HG03139 (cell line): ENCODE data around the gene NF1.
"Not testable (repeated sequence)": the region's sequence is repeated elsewhere in the genome, so short reads cannot be mapped to it uniquely, and the experiment has no call there.

Experiments used
- ATAC-seq: cut with Tn5 transposase; IDR thresholded peaks from one replicate; pipeline ENCODE4 v1.9.1; 2021; ENCODE audit not compliant: unreplicated experiment

Gene NF1

GRCh38 chr17:31293581-31293980 lies 198.8 kb downstream of the NF1 start:
- no peak for ATAC-seq

- no peak for ATAC-seq
Measured at GRCh38 chr17:31294231-31294630, 199.5 kb downstream of the NF1 start.

GRCh38 chr17:31294820-31295488 lies 200.2 kb downstream of the NF1 start:
- ATAC-seq: no peak

GRCh38 chr17:31295489-31295871 lies 200.7 kb downstream of the NF1 start:
- no peak for ATAC-seq

- ATAC-seq: no peak
Measured at GRCh38 chr17:31296142-31296541, 201.4 kb downstream of the NF1 start.

- ATAC-seq: no peak
Measured at GRCh38 chr17:31297090-31297489, 202.3 kb downstream of the NF1 start, which contains the start of gene OMG. TSS of gene OMG (minus strand) at chr17:31297239. CDS start at chr17:31296331, 908 bp downstream.

GRCh38 chr17:31299624-31300023 lies 204.8 kb downstream of the NF1 start:
- ATAC-seq: no peak

- no peak for ATAC-seq
Measured at GRCh38 chr17:31307640-31308039, 212.9 kb downstream of the NF1 start.

GRCh38 chr17:31308372-31309334 lies 213.9 kb downstream of the NF1 start:
- ATAC-seq: no peak

- ATAC-seq: no peak
Measured at GRCh38 chr17:31309556-31309955, 214.8 kb downstream of the NF1 start.

GRCh38 chr17:31310260-31310659 lies 215.5 kb downstream of the NF1 start:
- ATAC-seq: no peak

- ATAC-seq: no peak
Measured at GRCh38 chr17:31310886-31311285, 216.1 kb downstream of the NF1 start.

- ATAC-seq: no peak
Measured at GRCh38 chr17:31311526-31311925, 216.7 kb downstream of the NF1 start.

- not testable (repeated sequence) for ATAC-seq
Measured at GRCh38 chr17:31312223-31312622, 217.4 kb downstream of the NF1 start.

- ATAC-seq: no peak
Measured at GRCh38 chr17:31313982-31314781, 219.4 kb downstream of the NF1 start, which contains the start of gene EVI2B. TSS of gene EVI2B (minus strand) at chr17:31314054. CDS start at chr17:31305609, 8,445 bp downstream.

- ATAC-seq: no peak
Measured at GRCh38 chr17:31314782-31315100, 220.0 kb downstream of the NF1 start.

GRCh38 chr17:31318298-31318801 lies 223.6 kb downstream of the NF1 start:
- no peak for ATAC-seq

- ATAC-seq: no peak
Measured at GRCh38 chr17:31318851-31319661, 224.3 kb downstream of the NF1 start.

- no peak for ATAC-seq
Measured at GRCh38 chr17:31320241-31320640, 225.5 kb downstream of the NF1 start.

- no peak for ATAC-seq
Measured at GRCh38 chr17:31320791-31321190, 226.0 kb downstream of the NF1 start.
